HepG2 (cell line): ENCODE measurements around the gene DPM2.

Source experiments
- ARNT ChIP-seq: fragments of 450-650 bp; IDR thresholded peaks from 2 replicates; pipeline ENCODE4 v1.6.1; 2017
- RAD21 ChIP-seq: fragments of 450-650 bp; formaldehyde crosslinking; IDR thresholded peaks from 2 replicates; pipeline ENCODE4 v1.5.0; 2020; ENCODE audit warnings: mild to moderate bottlenecking
- ZNF747 ChIP-seq: sonication (generic); formaldehyde crosslinking; IDR thresholded peaks from 2 replicates; pipeline ENCODE4 v1.8.1; 2023; ENCODE audit warnings: missing genetic modification reagents, mild to moderate bottlenecking, borderline replicate concordance
- TF ChIP-seq, protein P1 (sequence below): sonication (generic); formaldehyde crosslinking; IDR thresholded peaks from 2 replicates; pipeline ENCODE4 v1.5.1; 2020; ENCODE audit warnings: mild to moderate bottlenecking, missing genetic modification reagents, borderline replicate concordance
- TF ChIP-seq, protein P2 (sequence below), 2 experiments: fragments of 450-650 bp in 1 of 2; sonication (generic) in 1 of 2; formaldehyde crosslinking in 1 of 2; IDR thresholded peaks; 2 replicates each; pipeline versions ENCODE4 v1.6.1 to v1.8.0; 2016 to 2022; ENCODE audit warnings: antibody characterized with exemption in 1 of 2, mild to moderate bottlenecking in 1 of 2, missing genetic modification reagents in 1 of 2

DNA sequence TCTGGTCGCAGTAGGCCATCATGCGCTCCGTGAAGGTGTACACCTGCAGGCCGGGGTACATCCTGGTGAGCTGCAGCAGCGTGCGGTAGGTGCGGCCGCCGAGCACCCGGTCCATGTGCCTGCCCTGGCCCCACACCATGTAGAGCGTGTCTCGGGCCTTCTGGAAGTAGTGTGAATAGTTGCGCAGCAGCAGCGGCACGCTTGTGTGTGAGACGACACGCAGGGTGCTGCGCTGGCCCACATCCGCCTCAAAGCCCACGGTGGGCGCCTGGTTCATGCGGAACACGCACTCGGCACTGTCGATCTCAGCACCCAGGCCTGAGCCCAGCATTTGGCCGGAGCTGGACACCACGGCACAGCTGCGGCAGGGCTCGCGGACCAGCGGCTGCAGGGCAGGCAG lies 25.4 kb downstream of the DPM2 start:
- TF ChIP-seq ZNF747 (CRISPR knock-in tag) (no peak), RAD21 (CRISPR knock-in tag) (no peak), ARNT (no peak)
- TF ChIP-seq, protein P1, sequence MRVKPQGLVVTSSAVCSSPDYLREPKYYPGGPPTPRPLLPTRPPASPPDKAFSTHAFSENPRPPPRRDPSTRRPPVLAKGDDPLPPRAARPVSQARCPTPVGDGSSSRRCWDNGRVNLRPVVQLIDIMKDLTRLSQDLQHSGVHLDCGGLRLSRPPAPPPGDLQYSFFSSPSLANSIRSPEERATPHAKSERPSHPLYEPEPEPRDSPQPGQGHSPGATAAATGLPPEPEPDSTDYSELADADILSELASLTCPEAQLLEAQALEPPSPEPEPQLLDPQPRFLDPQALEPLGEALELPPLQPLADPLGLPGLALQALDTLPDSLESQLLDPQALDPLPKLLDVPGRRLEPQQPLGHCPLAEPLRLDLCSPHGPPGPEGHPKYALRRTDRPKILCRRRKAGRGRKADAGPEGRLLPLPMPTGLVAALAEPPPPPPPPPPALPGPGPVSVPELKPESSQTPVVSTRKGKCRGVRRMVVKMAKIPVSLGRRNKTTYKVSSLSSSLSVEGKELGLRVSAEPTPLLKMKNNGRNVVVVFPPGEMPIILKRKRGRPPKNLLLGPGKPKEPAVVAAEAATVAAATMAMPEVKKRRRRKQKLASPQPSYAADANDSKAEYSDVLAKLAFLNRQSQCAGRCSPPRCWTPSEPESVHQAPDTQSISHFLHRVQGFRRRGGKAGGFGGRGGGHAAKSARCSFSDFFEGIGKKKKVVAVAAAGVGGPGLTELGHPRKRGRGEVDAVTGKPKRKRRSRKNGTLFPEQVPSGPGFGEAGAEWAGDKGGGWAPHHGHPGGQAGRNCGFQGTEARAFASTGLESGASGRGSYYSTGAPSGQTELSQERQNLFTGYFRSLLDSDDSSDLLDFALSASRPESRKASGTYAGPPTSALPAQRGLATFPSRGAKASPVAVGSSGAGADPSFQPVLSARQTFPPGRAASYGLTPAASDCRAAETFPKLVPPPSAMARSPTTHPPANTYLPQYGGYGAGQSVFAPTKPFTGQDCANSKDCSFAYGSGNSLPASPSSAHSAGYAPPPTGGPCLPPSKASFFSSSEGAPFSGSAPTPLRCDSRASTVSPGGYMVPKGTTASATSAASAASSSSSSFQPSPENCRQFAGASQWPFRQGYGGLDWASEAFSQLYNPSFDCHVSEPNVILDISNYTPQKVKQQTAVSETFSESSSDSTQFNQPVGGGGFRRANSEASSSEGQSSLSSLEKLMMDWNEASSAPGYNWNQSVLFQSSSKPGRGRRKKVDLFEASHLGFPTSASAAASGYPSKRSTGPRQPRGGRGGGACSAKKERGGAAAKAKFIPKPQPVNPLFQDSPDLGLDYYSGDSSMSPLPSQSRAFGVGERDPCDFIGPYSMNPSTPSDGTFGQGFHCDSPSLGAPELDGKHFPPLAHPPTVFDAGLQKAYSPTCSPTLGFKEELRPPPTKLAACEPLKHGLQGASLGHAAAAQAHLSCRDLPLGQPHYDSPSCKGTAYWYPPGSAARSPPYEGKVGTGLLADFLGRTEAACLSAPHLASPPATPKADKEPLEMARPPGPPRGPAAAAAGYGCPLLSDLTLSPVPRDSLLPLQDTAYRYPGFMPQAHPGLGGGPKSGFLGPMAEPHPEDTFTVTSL (CRISPR knock-in tag) = no peak
- TF ChIP-seq, protein P2, sequence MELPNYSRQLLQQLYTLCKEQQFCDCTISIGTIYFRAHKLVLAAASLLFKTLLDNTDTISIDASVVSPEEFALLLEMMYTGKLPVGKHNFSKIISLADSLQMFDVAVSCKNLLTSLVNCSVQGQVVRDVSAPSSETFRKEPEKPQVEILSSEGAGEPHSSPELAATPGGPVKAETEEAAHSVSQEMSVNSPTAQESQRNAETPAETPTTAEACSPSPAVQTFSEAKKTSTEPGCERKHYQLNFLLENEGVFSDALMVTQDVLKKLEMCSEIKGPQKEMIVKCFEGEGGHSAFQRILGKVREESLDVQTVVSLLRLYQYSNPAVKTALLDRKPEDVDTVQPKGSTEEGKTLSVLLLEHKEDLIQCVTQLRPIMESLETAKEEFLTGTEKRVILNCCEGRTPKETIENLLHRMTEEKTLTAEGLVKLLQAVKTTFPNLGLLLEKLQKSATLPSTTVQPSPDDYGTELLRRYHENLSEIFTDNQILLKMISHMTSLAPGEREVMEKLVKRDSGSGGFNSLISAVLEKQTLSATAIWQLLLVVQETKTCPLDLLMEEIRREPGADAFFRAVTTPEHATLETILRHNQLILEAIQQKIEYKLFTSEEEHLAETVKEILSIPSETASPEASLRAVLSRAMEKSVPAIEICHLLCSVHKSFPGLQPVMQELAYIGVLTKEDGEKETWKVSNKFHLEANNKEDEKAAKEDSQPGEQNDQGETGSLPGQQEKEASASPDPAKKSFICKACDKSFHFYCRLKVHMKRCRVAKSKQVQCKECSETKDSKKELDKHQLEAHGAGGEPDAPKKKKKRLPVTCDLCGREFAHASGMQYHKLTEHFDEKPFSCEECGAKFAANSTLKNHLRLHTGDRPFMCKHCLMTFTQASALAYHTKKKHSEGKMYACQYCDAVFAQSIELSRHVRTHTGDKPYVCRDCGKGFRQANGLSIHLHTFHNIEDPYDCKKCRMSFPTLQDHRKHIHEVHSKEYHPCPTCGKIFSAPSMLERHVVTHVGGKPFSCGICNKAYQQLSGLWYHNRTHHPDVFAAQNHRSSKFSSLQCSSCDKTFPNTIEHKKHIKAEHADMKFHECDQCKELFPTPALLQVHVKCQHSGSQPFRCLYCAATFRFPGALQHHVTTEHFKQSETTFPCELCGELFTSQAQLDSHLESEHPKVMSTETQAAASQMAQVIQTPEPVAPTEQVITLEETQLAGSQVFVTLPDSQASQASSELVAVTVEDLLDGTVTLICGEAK (IDR thresholded peaks at IDR 0.05) = no peak
- TF ChIP-seq, protein P2 (CRISPR knock-in tag; IDR thresholded peaks at IDR 0.05) = no peak
